Stimulated activated CD8-positive, alpha-beta memory T cell treated with anti-CD3 and anti-CD28 coated beads, Interleukin-4, amount 100 ng/mL, for 1 hour (primary cell): ENCODE measurements around the gene KANK2.

ENCODE experiments used
- DNase-seq, 2 donors: peaks; one replicate each; pipeline ENCODE4 v3.0.0-alpha.2; 2020; ENCODE audit warnings: low read depth in 2 of 2, low spot score in 1 of 2

KANK2 gene

GRCh38 chr19:11197291-11198174, at the start of gene KANK2:
TSS of gene KANK2 (minus strand) at chr19:11197545. CDS start at chr19:11194511, 3,034 bp downstream.
- DNase-seq, result peak; percentile 42 to 45

- no peak for DNase-seq
These were observed 49.6 kb upstream of the KANK2 start for GRCh38 chr19:11246941-11247340.

- DNase-seq, result no peak
These were observed 47.7 kb upstream of the KANK2 start for GRCh38 chr19:11244846-11245589.

- DNase-seq, result no peak
These were observed 46.4 kb upstream of the KANK2 start for GRCh38 chr19:11243798-11244169.

- peak; percentile 69 to 72 for DNase-seq
These were observed 45.8 kb upstream of the KANK2 start for GRCh38 chr19:11242864-11243797.

GRCh38 chr19:11242025-11242424, 44.7 kb upstream of the KANK2 start:
- no peak for DNase-seq

- DNase-seq, result no peak
These were observed 42.7 kb upstream of the KANK2 start for GRCh38 chr19:11240008-11240444.

GRCh38 chr19:11239377-11240000, 42.1 kb upstream of the KANK2 start, which contains the start of gene ANGPTL8:
TSS of gene ANGPTL8 (plus strand) at chr19:11239619. CDS start at chr19:11239638, 19 bp downstream.
- DNase-seq, result no peak

GRCh38 chr19:11238781-11239376, 41.5 kb upstream of the KANK2 start:
- DNase-seq, result no peak

- DNase-seq, result no peak
These were observed 40.7 kb upstream of the KANK2 start for GRCh38 chr19:11238041-11238440.

- no peak for DNase-seq
These were observed 40.0 kb upstream of the KANK2 start for GRCh38 chr19:11237321-11237720.

- DNase-seq, result no peak
These were observed 39.3 kb upstream of the KANK2 start for GRCh38 chr19:11236324-11237301.

- no peak for DNase-seq
These were observed 37.2 kb upstream of the KANK2 start for GRCh38 chr19:11234486-11235075.

- DNase-seq, result no peak
These were observed 35.7 kb upstream of the KANK2 start for GRCh38 chr19:11233073-11233472.

- no peak for DNase-seq
These were observed 35.2 kb upstream of the KANK2 start for GRCh38 chr19:11232555-11232954.

- DNase-seq, result no peak
These were observed 33.5 kb upstream of the KANK2 start for GRCh38 chr19:11230621-11231386.

- no peak for DNase-seq
These were observed 30.0 kb upstream of the KANK2 start for GRCh38 chr19:11227195-11227886.
